Left renal pelvis (tissue), 4 donors: ENCODE results near the gene PLPP3. TPM values are rescaled to one million over a fixed set of nuclear protein-coding genes. Genes with fewer than 3 reads are reported as not detected.
A peak's percentile ranks its signal among the peaks of the same experiment; 100 is the strongest.

Experiments used
- DNase-seq, 4 donors: peaks; one replicate each; pipeline ENCODE4 v3.0.0-alpha.2; 2013; ENCODE audit warnings: low read depth in 4 of 4, low spot score in 3 of 4
- polyA plus RNA-seq, 4 donors: library from polyadenylated mRNA; unstranded; fragments of 120-200 nt; gene quantifications; one replicate each; pipeline ENCODE4 v1.2.1, GENCODE V29; 2013; ENCODE audit not compliant: insufficient read length in 4 of 4

The PLPP3 gene
- polyA plus RNA-seq, 4 donors: 110 to 129 (median 121) TPM

GRCh38 chr1:56577406-56578137 lies 1.8 kb downstream of the PLPP3 start:
- peak; percentile 36 to 57 (median 43) for DNase-seq

- peak in 1 of 4 donors; percentile 28 for DNase-seq
Observed at GRCh38 chr1:56576880-56577405, 2.4 kb downstream of the PLPP3 start.

GRCh38 chr1:56575865-56576264 lies 3.5 kb downstream of the PLPP3 start:
- DNase-seq: no peak

- no peak for DNase-seq
Observed at GRCh38 chr1:56574794-56575193, 4.6 kb downstream of the PLPP3 start.

GRCh38 chr1:56573311-56573710 lies 6.1 kb downstream of the PLPP3 start:
- no peak for DNase-seq

- DNase-seq: no peak
Observed at GRCh38 chr1:56572334-56573050, 6.9 kb downstream of the PLPP3 start.

- DNase-seq: no peak
Observed at GRCh38 chr1:56571448-56571847, 7.9 kb downstream of the PLPP3 start.

GRCh38 chr1:56570924-56571372 lies 8.4 kb downstream of the PLPP3 start:
- DNase-seq: no peak

- no peak for DNase-seq
Observed at GRCh38 chr1:56569661-56570060, 9.7 kb downstream of the PLPP3 start.

GRCh38 chr1:56566994-56567393 lies 12.4 kb downstream of the PLPP3 start:
- DNase-seq: no peak

- no peak for DNase-seq
Observed at GRCh38 chr1:56566061-56566744, 13.2 kb downstream of the PLPP3 start.

GRCh38 chr1:56564615-56565014 lies 14.7 kb downstream of the PLPP3 start:
- DNase-seq: no peak

GRCh38 chr1:56563568-56563967 lies 15.8 kb downstream of the PLPP3 start:
- DNase-seq: no peak

- no peak for DNase-seq
Observed at GRCh38 chr1:56562891-56563452, 16.4 kb downstream of the PLPP3 start.

GRCh38 chr1:56561227-56562019 lies 17.9 kb downstream of the PLPP3 start:
- DNase-seq: no peak

- no peak for DNase-seq
Observed at GRCh38 chr1:56557746-56558145, 21.6 kb downstream of the PLPP3 start.

- no peak for DNase-seq
Observed at GRCh38 chr1:56555448-56555847, 23.9 kb downstream of the PLPP3 start.

- no peak for DNase-seq
Observed at GRCh38 chr1:56553046-56553445, 26.3 kb downstream of the PLPP3 start.

- DNase-seq: no peak
Observed at GRCh38 chr1:56552349-56552748, 27.0 kb downstream of the PLPP3 start.

- DNase-seq: no peak
Observed at GRCh38 chr1:56551691-56552090, 27.7 kb downstream of the PLPP3 start.
